ENCODE data around the gene PERM1.
"Not testable (repeated sequence)": the region's sequence is repeated elsewhere in the genome, so short reads cannot be mapped to it uniquely, and the experiment has no call there.

Gene PERM1

GRCh38 chr1:997713-997992 is 15.8 kb upstream of the PERM1 start:
- no peak for FAIRE-seq

DNA sequence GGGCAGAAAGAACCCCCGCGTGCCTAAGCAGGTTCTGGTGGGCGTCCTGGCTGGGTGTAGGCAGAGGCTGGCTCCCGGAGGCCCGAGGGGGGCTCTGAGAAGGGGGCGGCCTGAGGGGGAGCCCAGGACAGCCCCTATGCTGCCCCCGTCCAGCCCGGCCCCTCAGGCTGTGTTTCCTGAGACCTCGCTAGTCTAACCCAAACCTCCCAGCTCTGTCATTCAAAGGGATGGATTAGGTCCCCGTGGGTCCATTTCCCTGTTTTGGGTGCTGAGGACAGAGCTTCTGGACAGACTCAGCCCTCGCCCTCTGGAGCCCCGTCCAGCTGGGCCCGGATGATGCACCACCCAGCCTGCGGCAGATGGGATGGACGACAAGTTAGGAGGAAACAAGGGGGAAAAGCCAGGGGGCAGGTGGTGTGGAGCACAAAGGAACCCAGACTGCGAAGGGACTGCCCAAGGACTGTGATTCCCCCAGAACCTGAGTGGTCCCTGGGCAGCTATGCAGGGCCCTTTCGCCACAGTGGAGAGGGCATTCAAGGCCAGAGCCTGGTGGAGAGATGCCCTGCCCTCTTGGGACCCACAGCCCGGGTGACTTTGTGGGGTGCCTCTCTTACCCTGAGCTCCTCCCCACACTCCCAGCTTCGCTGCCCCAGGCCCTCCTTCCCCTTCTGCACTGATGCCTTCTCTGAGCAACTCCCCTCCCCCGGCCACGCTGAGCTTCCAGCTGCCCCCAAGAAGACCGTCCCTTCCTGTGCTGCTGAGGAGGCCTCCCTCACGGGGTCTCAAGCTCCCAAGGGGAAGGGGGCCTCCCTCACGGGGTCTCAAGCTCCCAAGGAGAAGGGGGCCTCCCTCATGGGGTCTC is 15.2 kb upstream of the PERM1 start:
- FAIRE-seq: no peak

- no peak for FAIRE-seq
Observed at GRCh38 chr1:995665-996633, 14.1 kb upstream of the PERM1 start.

DNA sequence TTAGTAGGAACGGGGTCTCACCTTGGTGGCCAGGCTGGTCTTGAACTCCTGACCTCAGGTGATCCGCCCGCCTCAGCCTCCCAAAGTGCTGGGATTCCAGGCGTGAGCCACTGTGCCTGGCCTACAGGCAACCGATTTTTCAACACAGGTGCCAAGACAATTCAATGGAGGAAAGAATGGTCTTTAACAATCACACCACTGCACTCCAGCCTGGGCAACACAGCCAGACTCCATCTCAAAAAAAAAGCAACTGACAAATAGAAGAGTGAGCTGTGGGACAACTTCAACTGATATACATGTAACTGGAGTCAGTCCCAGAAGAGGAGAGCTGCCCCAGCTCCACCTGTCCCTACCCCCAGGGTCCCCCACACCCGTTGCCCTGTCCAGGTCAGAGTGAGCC is 12.7 kb upstream of the PERM1 start:
- not testable (repeated sequence) for FAIRE-seq

- no peak for FAIRE-seq
Observed at GRCh38 chr1:993379-993995, 11.6 kb upstream of the PERM1 start.

DNA sequence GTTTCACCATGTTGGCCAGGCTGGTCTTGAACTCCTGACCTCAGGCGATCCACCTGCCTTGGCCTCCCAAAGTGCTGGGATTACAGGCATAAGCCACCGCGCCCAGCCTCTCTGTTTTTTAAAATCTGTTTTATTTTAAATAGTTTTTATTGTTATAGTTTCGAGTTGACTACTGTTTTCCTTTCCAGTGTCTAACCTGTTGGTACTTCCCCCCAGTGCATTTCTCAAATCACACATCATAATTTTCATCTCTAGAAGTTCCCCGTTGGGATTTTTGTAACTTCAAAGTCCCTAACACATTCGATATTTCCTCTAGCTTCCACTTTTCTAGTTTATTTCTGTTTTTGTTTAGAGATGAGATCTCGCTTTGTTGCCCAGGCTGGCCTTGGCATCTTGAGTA is 10.5 kb upstream of the PERM1 start:
- no peak for FAIRE-seq

GRCh38 chr1:991895-992294 is 10.0 kb upstream of the PERM1 start:
- FAIRE-seq: no peak

GRCh38 chr1:991275-991674 is 9.4 kb upstream of the PERM1 start:
- not testable (repeated sequence) for FAIRE-seq

DNA sequence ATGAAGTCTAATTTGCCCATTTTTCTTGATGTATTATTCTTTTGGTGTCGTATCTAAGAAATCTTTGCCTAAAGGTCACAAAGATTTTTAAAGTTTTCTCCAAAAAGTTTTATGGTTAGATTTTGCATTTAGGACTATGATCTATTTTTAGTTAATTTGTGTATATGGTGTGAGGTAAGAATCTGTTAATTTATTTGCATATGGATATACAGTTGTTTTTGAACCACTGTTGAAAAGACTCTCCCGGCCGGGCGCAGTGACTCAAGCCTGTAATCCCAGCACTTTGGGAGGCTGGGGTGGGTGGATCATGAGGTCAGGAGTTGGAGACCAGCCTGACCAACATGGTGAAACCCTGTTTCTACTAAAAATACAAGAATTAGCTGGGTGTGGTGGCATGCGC is 6.2 kb upstream of the PERM1 start:
- not testable (repeated sequence) for FAIRE-seq

- no peak for FAIRE-seq
Observed at GRCh38 chr1:985126-985525, 3.2 kb upstream of the PERM1 start.

- FAIRE-seq: no peak
Observed at GRCh38 chr1:984476-984814, 2.6 kb upstream of the PERM1 start.

DNA sequence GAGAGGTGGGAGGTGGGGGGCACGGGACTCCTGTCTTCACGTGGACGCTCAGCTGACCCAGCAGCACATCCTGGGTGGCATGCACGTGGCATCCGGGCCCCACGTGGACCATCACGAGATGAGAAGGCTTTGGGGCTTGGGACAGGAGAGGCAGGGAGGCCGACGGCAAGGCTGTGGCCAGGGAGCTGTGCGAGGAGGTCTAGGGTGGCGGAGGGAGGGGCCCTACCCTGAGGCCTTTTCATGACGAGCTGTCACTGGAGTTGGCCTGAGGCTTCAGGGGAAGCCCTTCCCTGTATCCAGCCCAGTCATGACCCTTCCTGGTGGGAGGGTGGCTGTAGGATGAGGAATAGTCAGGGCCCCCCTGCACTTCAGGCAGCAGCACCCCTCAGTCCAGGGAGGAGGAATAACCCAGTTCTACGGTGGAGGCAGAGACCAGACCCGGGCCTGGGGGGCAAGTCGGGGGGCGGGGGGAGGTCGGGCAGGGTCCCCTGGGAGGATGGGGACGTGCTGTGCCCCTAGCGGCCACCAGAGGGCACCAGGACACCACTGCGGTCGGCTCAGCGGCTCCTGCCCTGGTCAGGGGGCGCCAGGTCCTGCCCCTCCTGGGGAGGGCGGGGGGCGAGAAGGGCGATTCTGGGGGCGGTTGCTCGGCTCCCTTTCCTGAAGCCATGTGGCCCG is 2.0 kb upstream of the PERM1 start:
- no peak for FAIRE-seq

GRCh38 chr1:982765-983436 is 1.0 kb upstream of the PERM1 start:
- FAIRE-seq: no peak

GRCh38 chr1:981491-981954 is 370 bp downstream of the PERM1 start:
- no peak for FAIRE-seq

DNA sequence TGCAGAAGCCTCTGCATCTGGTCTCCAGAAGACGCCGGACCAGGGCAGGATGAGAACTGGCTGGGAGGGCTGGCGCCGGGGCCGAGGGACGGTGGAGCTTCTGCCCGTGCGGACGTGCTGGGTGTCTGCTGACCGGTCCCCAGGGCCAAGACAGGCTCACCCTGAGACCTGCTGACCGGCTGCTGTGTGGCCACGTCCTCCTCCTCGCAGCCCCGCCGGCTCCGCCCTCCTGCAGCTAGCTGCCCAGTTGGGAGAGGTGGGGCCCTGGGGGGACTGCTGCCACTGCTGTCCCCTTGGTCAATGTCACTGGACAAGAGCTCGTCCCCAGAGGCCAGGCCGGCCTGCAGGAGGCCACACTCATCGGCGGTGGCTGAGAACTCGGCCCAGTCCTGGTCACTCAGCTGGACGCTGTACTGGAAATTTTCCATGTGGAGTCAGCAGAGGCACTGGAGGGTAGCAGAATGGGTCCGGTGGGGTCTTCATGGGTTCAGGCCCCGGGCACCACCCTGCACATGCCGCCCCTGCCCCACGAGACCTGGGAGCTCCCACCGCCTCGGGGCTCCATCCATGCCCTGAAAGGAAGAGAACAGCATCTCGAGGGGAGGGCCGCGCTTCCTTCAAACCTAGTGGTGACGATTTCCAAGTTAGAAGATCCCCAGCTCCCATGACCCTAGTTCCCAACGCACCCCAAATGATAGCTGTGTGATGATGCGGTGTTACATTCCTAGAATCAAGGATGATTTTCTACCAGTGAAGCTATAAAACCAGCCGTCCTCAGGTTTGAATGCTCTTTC is 1.1 kb downstream of the PERM1 start:
- no peak for FAIRE-seq

DNA sequence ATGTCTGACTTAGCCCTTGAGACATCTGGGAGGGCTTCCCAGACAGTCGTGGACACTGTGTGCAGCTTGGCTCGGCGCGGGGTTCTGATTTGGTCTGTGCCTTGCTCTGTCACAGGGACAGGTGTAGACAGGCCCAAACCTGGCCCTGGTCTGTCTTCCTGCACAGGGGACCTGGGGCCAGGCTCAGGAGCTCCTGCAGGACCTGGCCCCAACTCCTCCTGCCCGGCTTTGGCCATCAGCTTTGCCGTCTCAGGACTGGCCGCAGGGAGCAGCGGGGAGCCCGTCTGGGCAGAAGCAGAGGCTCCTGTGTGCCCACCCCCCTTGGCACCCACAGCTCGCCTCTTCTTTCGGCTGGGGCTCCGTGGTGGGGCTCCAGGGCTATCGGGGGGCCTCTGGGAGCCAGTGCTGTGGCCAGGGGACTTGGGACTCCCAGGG is 1.7 kb downstream of the PERM1 start:
- no peak for FAIRE-seq

- no peak for FAIRE-seq
Observed at GRCh38 chr1:979744-980072, 2.2 kb downstream of the PERM1 start.

DNA sequence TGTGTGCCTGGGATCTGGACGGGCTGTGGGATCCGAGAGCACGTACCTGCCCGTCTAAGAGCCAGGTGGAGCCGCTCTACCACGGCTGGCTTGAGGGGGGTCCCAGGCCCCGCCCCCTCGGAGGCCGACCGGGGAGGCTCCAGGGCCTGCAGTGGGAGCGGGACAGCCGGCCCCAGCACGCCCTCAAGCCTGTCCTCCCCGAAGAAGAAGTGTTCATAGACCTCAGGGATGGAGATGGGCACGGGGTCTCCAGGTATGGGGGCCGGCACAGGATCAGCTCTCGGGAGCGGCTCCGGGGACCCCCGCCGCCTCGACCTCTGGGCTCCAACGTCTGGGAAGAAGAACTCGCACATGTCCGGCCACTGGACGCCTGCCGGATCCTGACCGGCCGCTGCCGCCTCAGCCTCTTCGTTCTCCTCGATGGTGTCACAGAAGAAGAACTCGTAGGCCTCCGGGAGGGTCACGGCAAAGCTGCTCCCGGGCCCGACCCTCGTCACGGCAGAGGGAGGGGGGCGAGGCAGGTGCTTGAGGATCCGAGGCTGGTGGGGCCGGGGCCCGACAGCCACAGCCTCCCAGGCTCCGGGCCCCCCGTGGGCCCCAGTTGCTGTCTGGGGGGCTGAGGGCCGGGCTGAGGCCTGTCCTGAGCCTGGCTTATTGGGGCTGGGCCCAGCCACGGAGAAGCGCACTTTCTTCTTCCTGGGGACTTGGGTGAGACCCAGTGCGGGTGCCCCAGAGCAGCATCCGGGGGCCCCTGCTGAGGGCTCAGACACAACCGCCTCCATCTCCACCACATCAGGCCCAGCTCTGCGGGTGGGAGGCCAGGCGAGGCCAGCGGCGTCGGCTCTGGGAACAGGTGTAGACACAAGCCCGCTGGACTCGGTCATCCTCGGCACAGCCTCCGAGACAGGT is 2.8 kb downstream of the PERM1 start:
- no peak for FAIRE-seq

- no peak for FAIRE-seq
Observed at GRCh38 chr1:978069-978834, 3.6 kb downstream of the PERM1 start.

DNA sequence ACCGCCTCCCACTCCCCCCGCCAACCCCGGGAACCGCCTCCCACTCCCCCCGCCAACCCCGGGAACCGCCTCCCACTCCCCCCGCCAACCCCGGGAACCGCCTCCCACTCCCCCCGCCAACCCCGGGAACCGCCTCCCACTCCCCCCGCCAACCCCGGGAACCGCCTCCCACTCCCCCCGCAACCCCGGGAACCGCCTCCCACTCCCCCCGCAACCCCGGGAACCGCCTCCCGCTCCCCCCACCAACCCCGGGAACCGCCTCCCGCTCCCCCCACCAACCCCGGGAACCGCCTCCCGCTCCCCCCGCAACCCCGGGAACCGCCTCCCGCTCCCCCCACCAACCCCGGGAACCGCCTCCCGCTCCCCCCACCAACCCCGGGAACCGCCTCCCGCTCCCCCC is 5.1 kb downstream of the PERM1 start:
- FAIRE-seq: not testable (repeated sequence)
